Measurements from ENCODE around the gene PNPLA5. TPM values are rescaled to one million over a fixed set of nuclear protein-coding genes. Genes with fewer than 3 reads are reported as not detected.
A peak's percentile ranks its signal among the peaks of the same experiment; 100 is the strongest.

PNPLA5 gene
- polyA plus RNA-seq, 3 donors: not detected

DNA sequence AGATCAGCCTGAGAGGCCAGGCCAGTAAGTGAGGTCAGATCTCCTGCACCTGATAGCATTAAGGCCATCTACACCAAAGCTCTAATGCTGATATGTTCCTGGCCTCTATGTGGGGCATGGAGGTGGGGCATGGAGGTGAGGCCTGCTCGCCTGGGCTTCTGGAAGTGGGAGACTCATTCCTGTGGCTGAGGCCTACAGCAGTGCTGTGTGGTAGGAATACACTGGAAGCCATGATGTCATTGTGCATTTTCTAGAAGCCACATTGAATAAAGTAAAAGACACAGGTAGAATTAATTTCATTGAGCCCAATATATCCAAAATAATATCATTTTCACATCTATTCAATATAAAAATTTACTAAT, 34.5 kb upstream of the PNPLA5 start:
- Histone ChIP-seq H3K9me3 (replicated peaks in 1 of 2; ENCODE audit: control insufficient read depth in 1 of 2, insufficient read depth in 1 of 2, low read length in 2 of 2) (peaks cover 5 to 7% of the 10 kb centered on the region in 2 donors), H4K20me1 (ENCODE audit: insufficient read depth, low read length) (no peaks in the 10 kb centered on the region), H3K27me3 (ENCODE audit: control insufficient read depth in 2 of 2, insufficient read depth in 2 of 2, low read length in 2 of 2) (peaks cover 13 to 36% of the 10 kb centered on the region in 2 donors), H3K27ac (ENCODE audit: low read depth in 1 of 2, low read length in 2 of 2) (no peak overlapping the region), H3K4me2 (replicated peaks; ENCODE audit: extremely low read depth, low read length, poor library complexity, severe bottlenecking) (no peak overlapping the region), H3K36me3 (replicated peaks in 1 of 2; ENCODE audit: control insufficient read depth in 1 of 2, insufficient read depth in 2 of 2, low read length in 2 of 2) (no peaks in the 10 kb centered on the region), H3K79me2 (ENCODE audit: insufficient read depth, low read length) (no peaks in the 10 kb centered on the region), H3K4me3 (replicated peaks in 1 of 3; ENCODE audit: low read depth in 2 of 3, low read length in 3 of 3) (no peak overlapping the region), H2AFZ (ENCODE audit: insufficient read depth, low read depth, low read length, poor library complexity, severe bottlenecking) (no peak overlapping the region), H3K9ac (ENCODE audit: insufficient read depth, low read length, poor library complexity, severe bottlenecking) (no peak overlapping the region), H3K4me1 (ENCODE audit: control insufficient read depth in 1 of 2, insufficient read depth in 2 of 2, low read length in 2 of 2) (peaks cover 22 to 23% of the 10 kb centered on the region in 2 donors)
- H3K36me3 Mint-ChIP-seq: peaks cover 0 to 2% of the 10 kb centered on the region in 2 donors
- intact Hi-C loops (cut with micrococcal nuclease): no loop called here
- no peak for DNase-seq
- H3K27me3 Mint-ChIP-seq (ENCODE audit: low read depth in 3 of 3): peaks cover 30 to 42% (median 40%) of the 10 kb centered on the region in 3 donors
- H3K9me3 Mint-ChIP-seq: peaks cover 0 to 15% (median 13%) of the 10 kb centered on the region in 7 donors
- H3K4me1 Mint-ChIP-seq: peaks cover 21% of the 10 kb centered on the region
- TF ChIP-seq, protein P1, sequence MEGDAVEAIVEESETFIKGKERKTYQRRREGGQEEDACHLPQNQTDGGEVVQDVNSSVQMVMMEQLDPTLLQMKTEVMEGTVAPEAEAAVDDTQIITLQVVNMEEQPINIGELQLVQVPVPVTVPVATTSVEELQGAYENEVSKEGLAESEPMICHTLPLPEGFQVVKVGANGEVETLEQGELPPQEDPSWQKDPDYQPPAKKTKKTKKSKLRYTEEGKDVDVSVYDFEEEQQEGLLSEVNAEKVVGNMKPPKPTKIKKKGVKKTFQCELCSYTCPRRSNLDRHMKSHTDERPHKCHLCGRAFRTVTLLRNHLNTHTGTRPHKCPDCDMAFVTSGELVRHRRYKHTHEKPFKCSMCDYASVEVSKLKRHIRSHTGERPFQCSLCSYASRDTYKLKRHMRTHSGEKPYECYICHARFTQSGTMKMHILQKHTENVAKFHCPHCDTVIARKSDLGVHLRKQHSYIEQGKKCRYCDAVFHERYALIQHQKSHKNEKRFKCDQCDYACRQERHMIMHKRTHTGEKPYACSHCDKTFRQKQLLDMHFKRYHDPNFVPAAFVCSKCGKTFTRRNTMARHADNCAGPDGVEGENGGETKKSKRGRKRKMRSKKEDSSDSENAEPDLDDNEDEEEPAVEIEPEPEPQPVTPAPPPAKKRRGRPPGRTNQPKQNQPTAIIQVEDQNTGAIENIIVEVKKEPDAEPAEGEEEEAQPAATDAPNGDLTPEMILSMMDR (IDR thresholded peaks at IDR 0.05): no peak
- H3K27ac Mint-ChIP-seq: no peak overlapping the region
- no CpG with 5 or more reads among the region's 1 CpG for WGBS (ENCODE audit: insufficient coverage)
- H3K4me3 Mint-ChIP-seq: no peak overlapping the region

DNA sequence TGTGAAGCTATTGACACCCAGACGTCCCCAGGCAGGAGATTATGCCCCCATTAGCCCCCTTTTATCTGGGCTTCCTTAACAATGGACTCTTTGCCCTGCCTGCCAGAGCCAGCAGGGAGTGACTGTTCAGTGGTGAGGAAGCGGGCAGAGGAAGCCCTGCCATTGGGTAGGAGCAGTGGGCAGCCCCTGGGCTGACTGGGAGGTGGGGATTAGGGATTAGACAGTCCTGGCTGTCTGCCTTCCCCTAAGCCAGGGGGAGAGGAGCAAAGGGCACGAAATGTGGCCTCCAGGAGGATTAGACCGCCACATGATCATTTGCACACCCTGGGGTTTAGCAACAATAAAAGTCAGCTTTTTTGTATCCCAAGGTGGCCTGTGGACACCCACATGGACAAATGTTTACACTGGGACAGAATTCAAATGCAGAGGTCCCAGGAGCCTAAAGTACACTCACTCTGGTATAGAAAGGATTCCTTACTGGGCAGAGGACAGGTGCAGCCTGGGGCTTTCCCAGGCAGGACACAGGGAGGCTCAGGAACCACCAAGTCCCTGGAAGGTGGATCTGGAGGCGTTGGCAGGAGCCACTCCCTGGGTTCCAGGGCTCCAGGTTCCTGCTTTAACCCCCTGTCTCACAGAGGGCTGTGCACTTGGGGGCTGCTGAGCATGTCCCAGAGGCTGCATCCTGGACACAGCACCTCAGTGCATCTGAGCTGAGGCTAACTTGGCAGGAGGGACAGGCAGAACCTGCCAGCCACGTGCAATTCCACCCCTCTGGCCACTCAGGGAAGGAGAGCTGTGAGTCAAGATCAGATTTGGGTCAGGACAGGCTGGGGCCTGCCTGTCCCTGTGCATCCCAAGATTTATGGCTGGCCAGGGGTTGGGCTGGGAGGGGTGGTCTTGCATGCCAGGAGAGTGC, 33.9 kb upstream of the PNPLA5 start:
- H3K27me3 ChIP-seq (ENCODE audit: control insufficient read depth in 2 of 2, insufficient read depth in 2 of 2, low read length in 2 of 2): peaks cover 13 to 38% of the 10 kb centered on the region in 2 donors
- Mint-ChIP-seq H3K9me3 (peaks cover 0 to 15% (median 13%) of the 10 kb centered on the region in 7 donors), H3K4me1 (peaks cover 21% of the 10 kb centered on the region), H3K27me3 (ENCODE audit: low read depth in 3 of 3) (peaks cover 28 to 45% (median 43%) of the 10 kb centered on the region in 3 donors), H3K36me3 (peaks cover 0 to 2% of the 10 kb centered on the region in 2 donors), H3K4me3 (peak overlapping the region; percentile 4 to 73), H3K27ac (peak overlapping the region in 1 of 7 donors; percentile 48)
- H3K27ac ChIP-seq (ENCODE audit: low read depth in 1 of 2, low read length in 2 of 2): no peak overlapping the region
- DNase-seq: no peak
- peaks cover 22 to 23% of the 10 kb centered on the region in 2 donors for H3K4me1 ChIP-seq (ENCODE audit: control insufficient read depth in 1 of 2, insufficient read depth in 2 of 2, low read length in 2 of 2)
- no peaks in the 10 kb centered on the region for H4K20me1 ChIP-seq (ENCODE audit: insufficient read depth, low read length)
- H2AFZ ChIP-seq (ENCODE audit: insufficient read depth, low read depth, low read length, poor library complexity, severe bottlenecking): no peak overlapping the region
- intact Hi-C loops (cut with micrococcal nuclease): no loop called here
- H3K4me2 ChIP-seq (replicated peaks; ENCODE audit: extremely low read depth, low read length, poor library complexity, severe bottlenecking): no peak overlapping the region
- no peak overlapping the region for H3K4me3 ChIP-seq (replicated peaks in 1 of 3; ENCODE audit: low read depth in 2 of 3, low read length in 3 of 3)
- H3K79me2 ChIP-seq (ENCODE audit: insufficient read depth, low read length): no peaks in the 10 kb centered on the region
- 79% methylated on average over 5 of the region's 6 CpGs for WGBS (ENCODE audit: insufficient coverage)
- no peaks in the 10 kb centered on the region for H3K36me3 ChIP-seq (replicated peaks in 1 of 2; ENCODE audit: control insufficient read depth in 1 of 2, insufficient read depth in 2 of 2, low read length in 2 of 2)
- H3K9me3 ChIP-seq (replicated peaks in 1 of 2; ENCODE audit: control insufficient read depth in 1 of 2, insufficient read depth in 1 of 2, low read length in 2 of 2): peaks cover 5 to 7% of the 10 kb centered on the region in 2 donors
- TF ChIP-seq, protein P1 (IDR thresholded peaks at IDR 0.05): no peak
- no peak overlapping the region for H3K9ac ChIP-seq (ENCODE audit: insufficient read depth, low read length, poor library complexity, severe bottlenecking)

Measured in CD14-positive monocyte (primary cell).